GM19351 (cell line): ENCODE data around the gene GRB10.
"Not testable (repeated sequence)": the region's sequence is repeated elsewhere in the genome, so short reads cannot be mapped to it uniquely, and the experiment has no call there.

ENCODE experiments used
- ATAC-seq: cut with Tn5 transposase; IDR thresholded peaks from one replicate; pipeline ENCODE4 v1.9.1; 2021; ENCODE audit warnings: mild to moderate bottlenecking, moderate library complexity; ENCODE audit not compliant: unreplicated experiment

GRB10 gene

GRCh38 chr7:50560865-50561351 lies 221.8 kb downstream of the GRB10 start:
- no peak for ATAC-seq

- no peak for ATAC-seq
Measured at GRCh38 chr7:50559881-50560280, 222.8 kb downstream of the GRB10 start.

GRCh38 chr7:50558294-50559053 lies 224.2 kb downstream of the GRB10 start:
- no peak for ATAC-seq

GRCh38 chr7:50557099-50557498 lies 225.6 kb downstream of the GRB10 start:
- ATAC-seq, result no peak

- ATAC-seq, result no peak
Measured at GRCh38 chr7:50556247-50556991, 226.3 kb downstream of the GRB10 start.

- ATAC-seq, result no peak
Measured at GRCh38 chr7:50555594-50556140, 227.0 kb downstream of the GRB10 start.

GRCh38 chr7:50554431-50555322 lies 228.0 kb downstream of the GRB10 start:
- ATAC-seq, result no peak

- no peak for ATAC-seq
Measured at GRCh38 chr7:50553973-50554372, 228.7 kb downstream of the GRB10 start.

GRCh38 chr7:50552921-50553320 lies 229.8 kb downstream of the GRB10 start:
- ATAC-seq, result no peak

- no peak for ATAC-seq
Measured at GRCh38 chr7:50552139-50552538, 230.6 kb downstream of the GRB10 start.

GRCh38 chr7:50545613-50546012 lies 237.1 kb downstream of the GRB10 start:
- not testable (repeated sequence) for ATAC-seq

GRCh38 chr7:50544992-50545391 lies 237.7 kb downstream of the GRB10 start:
- ATAC-seq, result no peak

- ATAC-seq, result no peak
Measured at GRCh38 chr7:50543776-50544442, 238.8 kb downstream of the GRB10 start.

GRCh38 chr7:50542132-50542531 lies 240.6 kb downstream of the GRB10 start:
- no peak for ATAC-seq

- ATAC-seq, result no peak
Measured at GRCh38 chr7:50540785-50541579, 241.7 kb downstream of the GRB10 start.
